Ishikawa (cell line): ENCODE results near the gene PALLD.

ENCODE experiments used
- CEBPB ChIP-seq: IDR thresholded peaks from 2 replicates; pipeline ENCODE4 v1.6.1; 2012
- CREB1 ChIP-seq: IDR thresholded peaks from 2 replicates; pipeline ENCODE4 v1.6.1; 2012; ENCODE audit warnings: low read depth
- EGR1 ChIP-seq: IDR thresholded peaks from 2 replicates; pipeline ENCODE4 v1.6.1; 2012
- EP300 ChIP-seq: IDR thresholded peaks from 2 replicates; pipeline ENCODE4 v1.6.1; 2012; ENCODE audit warnings: borderline replicate concordance
- FOXM1 ChIP-seq: IDR thresholded peaks from 2 replicates; pipeline ENCODE4 v1.6.1; 2012; ENCODE audit warnings: low read depth, borderline replicate concordance
- MAX ChIP-seq: IDR thresholded peaks from 2 replicates; pipeline ENCODE4 v1.6.1; 2012
- NFIC ChIP-seq: IDR thresholded peaks from 2 replicates; pipeline ENCODE4 v1.6.1; 2012
- RAD21 ChIP-seq: IDR thresholded peaks from 2 replicates; pipeline ENCODE4 v1.6.1; 2012; ENCODE audit warnings: low read depth
- TAF1 ChIP-seq: IDR thresholded peaks from 2 replicates; pipeline ENCODE4 v1.6.1; 2012; ENCODE audit warnings: low read depth, mild to moderate bottlenecking
- TCF12 ChIP-seq: IDR thresholded peaks from 2 replicates; pipeline ENCODE4 v1.6.1; 2012; ENCODE audit warnings: low read depth
- TEAD4 ChIP-seq: IDR thresholded peaks from 2 replicates; pipeline ENCODE4 v1.6.1; 2012
- USF1 ChIP-seq: IDR thresholded peaks from 2 replicates; pipeline ENCODE4 v1.6.1; 2012
- YY1 ChIP-seq: IDR thresholded peaks from 2 replicates; pipeline ENCODE4 v1.6.1; 2012; ENCODE audit warnings: low read depth
- ZBTB7A ChIP-seq: IDR thresholded peaks from 2 replicates; pipeline ENCODE4 v1.6.1; 2012; ENCODE audit warnings: low read depth
- TF ChIP-seq, protein P1 (sequence below): IDR thresholded peaks from 2 replicates; pipeline ENCODE4 v1.6.1; 2012; ENCODE audit warnings: low read depth, mild to moderate bottlenecking

The PALLD gene

DNA sequence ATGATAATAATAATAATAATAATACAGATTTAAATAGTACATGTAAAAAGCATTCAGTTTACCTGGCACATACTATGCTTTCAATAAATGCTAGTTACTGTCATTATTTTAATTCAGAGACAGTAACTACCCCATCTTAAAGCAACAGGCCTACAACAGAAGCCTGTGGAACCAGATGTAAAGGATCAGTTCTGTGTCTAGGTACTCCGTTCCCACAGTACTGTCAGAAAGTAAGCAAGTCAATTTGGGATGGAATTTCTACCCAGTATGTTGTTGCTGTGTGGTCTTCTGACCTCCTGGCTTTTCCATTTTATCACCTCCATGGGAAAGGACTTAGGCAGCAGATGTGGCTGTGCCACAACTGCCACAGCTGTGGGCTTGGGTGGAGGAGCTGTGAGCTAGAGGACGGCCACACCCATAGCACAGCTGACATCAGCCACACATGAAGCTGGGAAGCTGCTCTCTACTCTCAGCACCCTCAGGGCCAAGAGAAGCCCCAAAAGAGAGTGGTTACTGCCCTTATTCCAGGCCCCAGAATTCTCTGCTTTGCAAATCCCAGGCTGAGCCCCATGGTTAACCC, 410.4 kb downstream of the PALLD start:
- TF ChIP-seq TCF12 (no peak), CEBPB (no peak)

DNA sequence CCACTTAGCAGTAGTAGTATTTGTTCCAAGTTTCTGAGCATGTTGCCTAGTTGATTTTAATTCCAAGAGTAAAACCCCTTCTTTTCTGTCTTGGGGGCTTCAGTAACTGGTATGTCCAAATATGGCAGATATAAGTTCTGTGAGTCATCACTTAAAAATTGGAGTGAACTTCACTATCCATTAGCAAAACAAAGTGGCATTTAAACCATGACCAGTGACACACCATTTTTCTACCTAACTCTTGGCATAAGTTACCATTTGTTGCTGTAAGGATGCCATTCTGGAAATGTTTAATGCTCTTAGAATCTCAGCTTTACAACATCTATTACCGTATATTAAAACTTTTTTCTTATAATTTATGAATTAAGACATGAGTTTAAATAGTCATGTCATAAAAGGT, 411.2 kb downstream of the PALLD start:
- TF ChIP-seq EGR1 (no peak), ZBTB7A (no peak), TCF12 (no peak), TEAD4 (no peak), YY1 (no peak), CREB1 (no peak), FOXM1 (no peak), TAF1 (no peak), NFIC (no peak), EP300 (no peak), CEBPB (no peak), USF1 (no peak), MAX (no peak)
- TF ChIP-seq, protein P1, sequence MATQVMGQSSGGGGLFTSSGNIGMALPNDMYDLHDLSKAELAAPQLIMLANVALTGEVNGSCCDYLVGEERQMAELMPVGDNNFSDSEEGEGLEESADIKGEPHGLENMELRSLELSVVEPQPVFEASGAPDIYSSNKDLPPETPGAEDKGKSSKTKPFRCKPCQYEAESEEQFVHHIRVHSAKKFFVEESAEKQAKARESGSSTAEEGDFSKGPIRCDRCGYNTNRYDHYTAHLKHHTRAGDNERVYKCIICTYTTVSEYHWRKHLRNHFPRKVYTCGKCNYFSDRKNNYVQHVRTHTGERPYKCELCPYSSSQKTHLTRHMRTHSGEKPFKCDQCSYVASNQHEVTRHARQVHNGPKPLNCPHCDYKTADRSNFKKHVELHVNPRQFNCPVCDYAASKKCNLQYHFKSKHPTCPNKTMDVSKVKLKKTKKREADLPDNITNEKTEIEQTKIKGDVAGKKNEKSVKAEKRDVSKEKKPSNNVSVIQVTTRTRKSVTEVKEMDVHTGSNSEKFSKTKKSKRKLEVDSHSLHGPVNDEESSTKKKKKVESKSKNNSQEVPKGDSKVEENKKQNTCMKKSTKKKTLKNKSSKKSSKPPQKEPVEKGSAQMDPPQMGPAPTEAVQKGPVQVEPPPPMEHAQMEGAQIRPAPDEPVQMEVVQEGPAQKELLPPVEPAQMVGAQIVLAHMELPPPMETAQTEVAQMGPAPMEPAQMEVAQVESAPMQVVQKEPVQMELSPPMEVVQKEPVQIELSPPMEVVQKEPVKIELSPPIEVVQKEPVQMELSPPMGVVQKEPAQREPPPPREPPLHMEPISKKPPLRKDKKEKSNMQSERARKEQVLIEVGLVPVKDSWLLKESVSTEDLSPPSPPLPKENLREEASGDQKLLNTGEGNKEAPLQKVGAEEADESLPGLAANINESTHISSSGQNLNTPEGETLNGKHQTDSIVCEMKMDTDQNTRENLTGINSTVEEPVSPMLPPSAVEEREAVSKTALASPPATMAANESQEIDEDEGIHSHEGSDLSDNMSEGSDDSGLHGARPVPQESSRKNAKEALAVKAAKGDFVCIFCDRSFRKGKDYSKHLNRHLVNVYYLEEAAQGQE, result no peak

- TF ChIP-seq TCF12 (no peak), CEBPB (no peak), RAD21 (no peak)
Measured at GRCh38 chr4:168908851-168909273, 412.0 kb downstream of the PALLD start.

DNA sequence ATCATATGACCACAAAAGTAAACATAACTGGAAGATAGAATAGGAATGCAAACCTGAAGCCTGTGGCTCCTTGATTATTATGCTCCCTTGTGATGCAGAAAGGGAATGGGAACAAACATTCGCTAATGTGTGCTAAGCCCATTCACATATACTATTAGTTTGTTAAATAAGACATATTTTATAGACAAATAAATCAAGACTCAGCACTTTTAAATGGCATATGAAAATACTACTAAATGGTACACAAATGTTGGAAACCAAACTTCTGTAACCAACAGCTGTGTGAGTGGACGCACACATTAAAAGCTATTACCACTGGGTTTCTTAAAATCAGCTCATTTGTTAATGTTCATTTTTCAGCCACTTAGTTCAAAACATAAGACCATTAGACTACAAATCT, 417.2 kb downstream of the PALLD start:
- TF ChIP-seq FOXM1 (no peak), EGR1 (no peak), NFIC (no peak), TEAD4 (no peak), MAX (no peak), EP300 (no peak), CREB1 (no peak), TAF1 (no peak), ZBTB7A (no peak), USF1 (no peak), TCF12 (no peak), RAD21 (no peak), YY1 (no peak), CEBPB (no peak)
- TF ChIP-seq, protein P1, result no peak

DNA sequence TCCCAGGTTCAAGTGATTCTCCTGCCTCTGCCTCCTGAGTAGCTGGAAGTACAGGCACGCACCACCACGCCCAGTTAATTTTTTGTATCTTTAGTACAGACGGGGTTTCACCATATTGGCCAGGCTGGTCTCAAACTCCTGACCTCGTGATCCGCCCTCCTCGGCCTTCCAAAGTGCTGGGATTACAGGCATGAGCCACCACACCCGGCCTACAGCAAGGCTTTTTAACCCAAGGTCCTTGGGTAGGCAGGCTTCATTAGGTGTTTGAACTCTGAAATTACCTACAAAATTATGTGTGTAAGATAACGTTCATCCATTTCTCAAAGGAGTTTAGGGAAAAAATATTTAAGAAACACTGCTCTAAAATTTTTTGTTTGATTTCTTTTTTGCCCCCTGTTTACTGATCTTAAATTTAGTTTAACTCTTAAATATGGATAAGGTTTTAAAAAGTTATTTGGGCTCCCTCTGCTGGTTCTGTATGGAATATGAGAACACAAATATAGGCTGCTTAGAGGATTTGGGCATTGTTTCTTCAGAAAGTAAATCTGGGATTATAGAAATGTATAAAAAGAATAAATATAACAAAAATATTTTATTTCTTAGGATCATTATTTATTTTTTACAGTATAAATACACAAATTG, 420.4 kb downstream of the PALLD start:
- TF ChIP-seq RAD21, result peak; percentile 32; the same call in 1 of the 2 replicates
- no peak for TF ChIP-seq NFIC

DNA sequence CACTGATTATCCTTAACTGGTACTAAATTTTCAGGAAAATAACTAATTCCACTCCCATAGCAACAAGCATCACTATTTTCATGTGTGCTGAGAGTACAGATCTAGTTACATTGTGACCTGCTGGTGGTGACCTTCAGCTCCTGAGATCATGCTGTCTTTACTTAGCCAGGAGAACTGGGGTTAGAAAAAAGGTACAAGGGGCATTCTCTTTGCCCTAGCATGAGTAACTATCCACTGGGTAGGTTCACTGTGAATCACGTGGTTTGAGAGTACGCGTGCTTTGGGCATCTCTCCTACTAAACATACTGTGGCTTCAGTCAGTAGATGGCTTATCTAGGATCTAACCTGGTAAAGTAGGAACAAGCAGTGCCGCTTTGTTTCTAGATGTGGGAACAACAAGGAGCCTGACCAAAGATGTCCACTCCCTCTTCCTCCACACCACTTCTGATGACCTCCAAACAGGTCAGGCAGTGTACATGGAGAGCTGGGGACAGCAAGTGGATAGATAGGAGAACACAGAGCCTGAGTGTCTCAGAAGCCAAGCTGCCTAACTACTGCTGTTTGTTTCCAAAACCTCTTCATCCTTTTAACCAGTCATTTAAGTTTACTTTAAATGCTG, 423.0 kb downstream of the PALLD start:
- no peak for TF ChIP-seq RAD21
- no peak for TF ChIP-seq TCF12
- TF ChIP-seq FOXM1, result no peak
- TF ChIP-seq CREB1, result no peak
- no peak for TF ChIP-seq ZBTB7A
- TF ChIP-seq EGR1, result no peak
- TF ChIP-seq TAF1, result no peak
- no peak for TF ChIP-seq TEAD4
- TF ChIP-seq USF1, result no peak
- TF ChIP-seq YY1, result no peak
- no peak for TF ChIP-seq NFIC
- TF ChIP-seq MAX, result no peak
- TF ChIP-seq EP300, result no peak
- TF ChIP-seq, protein P1, result no peak
